Large intestine (tissue), 3 donors: ENCODE data around the gene DERL2. TPM values are rescaled to one million over a fixed set of nuclear protein-coding genes. Genes with fewer than 3 reads are reported as not detected.

ENCODE experiments used
- DNase-seq, 2 donors: peaks; one replicate each; pipeline versions ENCODE4 v3.0.0 to v3.0.0-alpha.2; 2013
- H3K27ac ChIP-seq: one replicate; pipeline ENCODE4 v1.5.1; 2013; ENCODE audit warnings: low read length
- H3K27me3 ChIP-seq: 2 replicates; pipeline ENCODE4 v1.6.1; 2013; ENCODE audit warnings: low read length; ENCODE audit not compliant: control insufficient read depth, insufficient read depth
- H3K36me3 ChIP-seq: 2 replicates; pipeline ENCODE4 v1.6.1; 2013; ENCODE audit warnings: low read length; ENCODE audit not compliant: control insufficient read depth, insufficient read depth
- H3K4me1 ChIP-seq: one replicate; pipeline ENCODE4 v1.6.1; 2013; ENCODE audit warnings: low read length; ENCODE audit not compliant: control insufficient read depth, insufficient read depth
- H3K4me3 ChIP-seq: one replicate; pipeline ENCODE4 v1.5.1; 2013; ENCODE audit warnings: low read length
- H3K9me3 ChIP-seq: one replicate; pipeline ENCODE4 v1.6.1; 2013; ENCODE audit warnings: mild to moderate bottlenecking, low read depth, low read length, moderate library complexity; ENCODE audit not compliant: control insufficient read depth
- WGBS: methylation state at CpG from one replicate; pipeline ENCODE4 v1.1.5; 2013; ENCODE audit warnings: low lambda C conversion rate; ENCODE audit not compliant: insufficient coverage; 5-methylcytosine and 5-hydroxymethylcytosine counted together
- polyA plus RNA-seq: library from polyadenylated mRNA; unstranded; fragments of 120-200 nt; gene quantifications from one replicate; pipeline ENCODE4 v1.2.1, GENCODE V29; 2013

Gene DERL2
- polyA plus RNA-seq, 1 donor, result 65.4 TPM

DNA sequence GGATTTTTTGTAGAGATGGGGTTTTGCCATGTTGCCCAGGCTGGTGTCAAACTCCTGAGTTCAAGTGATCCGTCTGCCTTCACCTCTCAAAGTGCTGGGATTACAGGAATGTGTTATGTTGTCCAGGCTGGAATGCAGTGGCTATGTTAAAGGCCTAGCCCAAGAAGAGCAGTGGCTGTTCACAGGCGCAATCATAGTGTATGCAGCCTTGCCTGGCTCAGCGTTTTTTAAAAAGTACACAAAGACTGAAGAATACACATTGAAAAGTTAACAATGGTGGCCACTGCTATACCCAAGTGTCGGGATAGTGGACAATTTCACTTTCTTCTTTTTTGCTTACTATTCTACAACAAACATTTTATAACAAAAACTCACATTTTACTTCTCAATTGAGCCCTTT lies 7.0 kb downstream of the DERL2 start:
- H3K36me3 ChIP-seq, result peaks cover 74% of the 10 kb centered on the region
- H3K9me3 ChIP-seq, result no peaks in the 10 kb centered on the region
- H3K27ac ChIP-seq, result no peak overlapping the region
- no CpG with 5 or more reads among the region's 4 CpGs for WGBS
- H3K4me3 ChIP-seq, result no peak overlapping the region
- H3K4me1 ChIP-seq, result no peaks in the 10 kb centered on the region
- no peaks in the 10 kb centered on the region for H3K27me3 ChIP-seq
- DNase-seq, result no peak

- peaks cover 45% of the 10 kb centered on the region for H3K36me3 ChIP-seq
- WGBS, result 100% methylated on average over 1 of the region's 2 CpGs
- DNase-seq, result no peak
Measured at GRCh38 chr17:5473906-5474305, 12.1 kb downstream of the DERL2 start.

DNA sequence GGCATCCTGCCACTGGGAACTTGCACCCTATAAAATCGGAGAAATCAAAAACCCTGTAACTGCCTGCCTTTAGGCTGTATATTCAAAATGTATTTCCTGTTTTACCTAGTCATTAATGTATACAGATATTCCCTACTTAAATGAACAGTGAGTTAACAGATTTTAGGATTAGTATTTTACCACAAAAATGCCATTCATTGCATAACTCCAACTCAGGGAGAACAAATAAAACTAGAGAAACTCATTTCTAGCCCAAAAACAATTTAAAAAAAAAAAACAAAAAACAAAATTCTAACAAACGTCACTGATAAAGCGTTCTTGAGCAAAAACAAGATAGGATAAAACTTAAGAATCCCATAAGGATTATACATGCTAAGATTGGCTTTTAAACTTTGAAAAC lies 13.5 kb downstream of the DERL2 start:
- no peak for DNase-seq
- peaks cover 31% of the 10 kb centered on the region for H3K36me3 ChIP-seq
- no peak overlapping the region for H3K4me3 ChIP-seq
- no peak overlapping the region for H3K27ac ChIP-seq
- H3K27me3 ChIP-seq, result no peaks in the 10 kb centered on the region
- no peaks in the 10 kb centered on the region for H3K4me1 ChIP-seq
- no peaks in the 10 kb centered on the region for H3K9me3 ChIP-seq
- 100% methylated on average over 2 of the region's 3 CpGs for WGBS

More at GRCh38 chr17:5473906-5474305, 12.1 kb downstream of the DERL2 start:
- Histone ChIP-seq H3K9me3 (no peaks in the 10 kb centered on the region), H3K27ac (no peak overlapping the region), H3K4me3 (no peak overlapping the region), H3K27me3 (no peaks in the 10 kb centered on the region), H3K4me1 (no peaks in the 10 kb centered on the region)

GRCh38 chr17:5468075-5468473 lies 17.9 kb downstream of the DERL2 start:
- Histone ChIP-seq H3K4me3 (peak overlapping the region; percentile 89), H3K27me3 (no peaks in the 10 kb centered on the region), H3K27ac (peak overlapping the region; percentile 27), H3K9me3 (no peaks in the 10 kb centered on the region), H3K36me3 (peaks cover 2% of the 10 kb centered on the region), H3K4me1 (no peaks in the 10 kb centered on the region)
- no CpG with 5 or more reads among the region's 17 CpGs for WGBS
- DNase-seq, result no peak

GRCh38 chr17:5467416-5467815 lies 18.6 kb downstream of the DERL2 start:
- Histone ChIP-seq H3K36me3 (peaks cover under 1% of the 10 kb centered on the region), H3K4me1 (no peaks in the 10 kb centered on the region), H3K27ac (no peak overlapping the region), H3K4me3 (peak overlapping the region; percentile 89), H3K9me3 (no peaks in the 10 kb centered on the region), H3K27me3 (no peaks in the 10 kb centered on the region)
- no peak for DNase-seq
- WGBS, result no CpG with 5 or more reads among the region's 8 CpGs

- peaks cover 5% of the 10 kb centered on the region for H3K36me3 ChIP-seq
- WGBS, result no CpG with 5 or more reads among the region's 4 CpGs
- H3K4me3 ChIP-seq, result no peak overlapping the region
- no peaks in the 10 kb centered on the region for H3K4me1 ChIP-seq
- H3K27me3 ChIP-seq, result no peaks in the 10 kb centered on the region
- no peak overlapping the region for H3K27ac ChIP-seq
- DNase-seq, result no peak
- H3K9me3 ChIP-seq, result no peaks in the 10 kb centered on the region
Measured at GRCh38 chr17:5466295-5466694, 19.7 kb downstream of the DERL2 start.

- H3K27ac ChIP-seq, result no peak overlapping the region
- no peak overlapping the region for H3K4me3 ChIP-seq
- H3K9me3 ChIP-seq, result no peaks in the 10 kb centered on the region
- H3K36me3 ChIP-seq, result peaks cover 14% of the 10 kb centered on the region
- no CpG with 5 or more reads among the region's 10 CpGs for WGBS
- no peaks in the 10 kb centered on the region for H3K4me1 ChIP-seq
- no peak for DNase-seq
- no peaks in the 10 kb centered on the region for H3K27me3 ChIP-seq
Measured at GRCh38 chr17:5464717-5465507, 21.1 kb downstream of the DERL2 start.

GRCh38 chr17:5446786-5447185 lies 39.2 kb downstream of the DERL2 start:
- 80% methylated on average over 1 of the region's 8 CpGs for WGBS
- Histone ChIP-seq H3K27ac (no peak overlapping the region), H3K27me3 (no peaks in the 10 kb centered on the region), H3K9me3 (no peaks in the 10 kb centered on the region), H3K4me3 (no peak overlapping the region), H3K36me3 (peaks cover 62% of the 10 kb centered on the region), H3K4me1 (no peaks in the 10 kb centered on the region)
- no peak for DNase-seq

DNA sequence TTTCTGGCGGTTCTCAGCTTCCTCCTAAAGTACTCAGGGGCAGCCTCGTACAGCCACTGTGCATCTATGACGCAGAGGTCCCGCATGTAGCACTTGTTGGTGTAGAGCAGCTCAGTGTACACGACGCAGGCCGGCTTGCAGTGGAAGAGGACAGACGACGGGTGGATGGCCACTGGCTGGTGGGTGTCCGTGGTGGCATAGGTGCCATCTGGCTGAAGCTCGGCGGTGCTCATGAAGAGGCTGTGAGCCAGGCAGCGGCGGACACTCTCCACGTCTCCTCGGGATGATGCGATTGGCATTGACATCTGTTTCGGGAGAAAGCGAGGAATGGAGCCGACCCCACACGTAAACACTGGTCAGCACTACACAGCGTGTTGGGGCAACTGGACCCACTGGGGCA lies 41.8 kb downstream of the DERL2 start:
- no peak for DNase-seq
- H3K9me3 ChIP-seq, result no peaks in the 10 kb centered on the region
- peaks cover 3% of the 10 kb centered on the region for H3K4me1 ChIP-seq
- H3K27me3 ChIP-seq, result no peaks in the 10 kb centered on the region
- peaks cover 52% of the 10 kb centered on the region for H3K36me3 ChIP-seq
- H3K27ac ChIP-seq, result no peak overlapping the region
- H3K4me3 ChIP-seq, result no peak overlapping the region
- WGBS, result no CpG with 5 or more reads among the region's 22 CpGs

DNA sequence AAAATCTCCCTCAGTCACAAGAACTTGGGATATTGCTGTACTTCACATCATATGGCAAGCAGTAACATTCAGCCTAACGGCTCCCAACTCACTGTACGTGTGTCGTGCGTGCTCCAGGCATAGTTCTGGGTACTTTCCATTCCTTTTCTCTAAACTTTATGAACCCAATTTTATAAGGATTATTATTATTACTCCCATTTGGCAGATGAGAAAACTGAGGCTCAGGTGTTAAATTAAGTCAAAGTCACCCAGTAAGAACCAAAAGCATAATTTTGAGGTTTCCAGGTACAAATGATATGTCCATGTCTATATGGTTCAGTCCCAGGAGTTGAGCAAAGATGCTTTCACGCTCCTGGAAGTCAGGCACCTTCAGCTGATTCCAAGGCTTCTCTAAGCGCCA lies 42.2 kb downstream of the DERL2 start:
- H3K36me3 ChIP-seq, result peaks cover 50% of the 10 kb centered on the region

GRCh38 chr17:5439446-5439764 lies 46.6 kb downstream of the DERL2 start:
- Histone ChIP-seq H3K9me3 (no peaks in the 10 kb centered on the region), H3K36me3 (peaks cover 40% of the 10 kb centered on the region), H3K4me3 (no peak overlapping the region), H3K27ac (peak overlapping the region; percentile 37), H3K27me3 (no peaks in the 10 kb centered on the region), H3K4me1 (peaks cover 10% of the 10 kb centered on the region)
- WGBS, result no CpG with 5 or more reads among the region's 1 CpG
- no peak for DNase-seq

More for the DNA sequence above, 42.2 kb downstream of the DERL2 start:
- WGBS, result 80% methylated on average over 1 of the region's 6 CpGs
- Histone ChIP-seq H3K9me3 (no peaks in the 10 kb centered on the region), H3K27ac (no peak overlapping the region), H3K4me3 (no peak overlapping the region), H3K27me3 (no peaks in the 10 kb centered on the region), H3K4me1 (peaks cover 4% of the 10 kb centered on the region)
- DNase-seq, result no peak
